ENCODE measurements around the gene ZBTB40.
A peak's percentile ranks its signal among the peaks of the same experiment; 100 is the strongest.

ZBTB40 gene

DNA sequence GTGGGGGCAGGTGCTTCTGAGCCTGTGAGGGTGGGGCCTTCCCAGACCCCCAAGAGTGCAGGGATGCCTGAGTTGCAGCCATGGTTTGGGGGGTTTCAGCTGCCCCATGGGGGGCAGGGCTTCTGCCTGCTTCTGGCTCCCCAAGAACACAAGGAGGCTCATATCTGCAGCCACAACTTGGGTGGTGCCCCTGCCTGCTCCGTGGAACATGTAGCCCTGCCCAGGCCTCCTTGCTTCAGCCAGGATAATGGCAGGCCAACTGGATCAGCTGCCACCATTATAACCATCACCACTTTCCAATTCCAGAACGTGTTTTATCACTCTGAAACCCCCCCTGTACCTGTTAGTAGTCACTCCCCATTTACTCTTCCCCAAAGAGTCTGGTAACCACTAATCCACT is 14.0 kb downstream of the ZBTB40 start:
- DNase-seq (ENCODE audit: low spot score) = no peak

DNA sequence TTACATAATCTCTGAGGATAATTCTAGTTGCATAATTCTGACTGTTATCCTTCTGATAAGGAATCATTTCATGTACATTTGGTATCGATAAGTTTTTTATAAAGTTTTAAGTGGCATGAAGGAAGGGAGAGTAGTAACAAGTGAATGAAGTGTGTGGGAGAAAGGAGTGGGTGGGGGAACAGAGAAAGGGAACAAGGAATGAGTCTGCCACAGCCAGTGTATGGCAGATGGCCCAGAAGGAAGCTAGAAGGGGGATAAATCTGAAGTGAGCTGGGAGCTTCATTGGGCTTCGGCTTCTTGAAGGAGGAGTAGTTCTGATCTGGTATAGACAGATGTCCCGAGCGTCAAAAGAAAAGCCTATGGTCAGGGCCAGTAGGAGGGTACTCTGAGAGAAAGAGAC is 18.6 kb downstream of the ZBTB40 start:
- no peak for DNase-seq (ENCODE audit: low spot score)

- DNase-seq (ENCODE audit: low spot score) = no peak
These were observed 19.4 kb downstream of the ZBTB40 start for GRCh38 chr1:22471078-22471477.

DNA sequence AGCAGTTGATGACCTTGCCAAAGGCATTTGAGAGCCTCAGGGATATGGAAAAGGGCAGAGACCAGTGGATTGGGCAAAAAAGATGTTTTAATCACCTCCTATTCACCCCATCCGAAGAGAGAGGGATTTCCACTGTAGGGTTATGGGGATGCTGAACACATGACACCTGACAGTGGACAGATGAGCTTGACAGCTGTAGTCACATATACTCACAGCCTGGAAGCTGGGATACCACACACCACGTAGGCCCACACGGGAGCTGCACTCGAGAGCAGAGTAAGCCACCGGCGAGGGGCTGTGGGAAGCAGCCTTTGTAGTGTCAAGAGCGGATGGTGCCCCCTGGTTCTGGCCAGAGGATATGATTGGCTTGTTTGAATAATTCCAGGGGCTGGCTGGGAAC is 20.0 kb downstream of the ZBTB40 start:
- no peak for DNase-seq (ENCODE audit: low spot score)

DNA sequence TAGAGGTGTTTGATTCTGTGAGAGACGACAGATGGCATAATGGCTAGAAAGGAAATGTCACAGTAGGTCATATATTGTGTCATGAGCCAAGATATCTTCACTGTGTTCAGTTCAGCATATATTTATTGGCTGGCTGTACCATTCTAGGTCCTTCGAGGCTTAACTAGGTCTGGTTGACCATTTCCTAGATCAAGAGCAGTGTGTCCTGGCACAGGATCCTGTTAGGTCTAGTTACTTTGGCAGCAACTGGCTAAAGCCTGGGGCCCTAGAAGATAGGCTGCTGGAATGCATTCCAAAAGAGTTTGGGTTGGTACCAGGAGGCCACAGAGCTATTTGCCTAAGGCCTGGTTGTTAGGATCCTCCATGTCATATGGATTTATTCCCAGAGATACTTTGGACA is 20.9 kb downstream of the ZBTB40 start:
- DNase-seq (ENCODE audit: low spot score) = no peak

DNA sequence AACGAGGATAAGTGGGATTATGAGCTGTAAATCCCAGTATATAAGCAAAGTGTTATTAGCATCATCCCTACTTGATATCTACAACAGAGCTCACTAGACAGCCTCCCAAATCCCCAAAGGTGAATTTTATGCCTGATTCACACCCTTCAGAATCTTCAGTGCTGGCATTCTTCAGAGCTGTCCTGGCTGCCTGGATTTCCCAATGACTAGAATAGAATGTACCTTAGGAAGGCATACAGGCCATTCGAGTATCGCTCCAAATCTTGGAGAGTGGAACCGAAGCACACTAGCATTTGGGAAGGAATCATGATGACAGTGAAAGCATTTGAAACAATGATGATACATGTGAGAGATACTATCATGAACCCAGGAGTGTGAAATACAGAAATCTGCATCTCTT is 22.3 kb downstream of the ZBTB40 start:
- DNase-seq (ENCODE audit: low spot score) = no peak

DNA sequence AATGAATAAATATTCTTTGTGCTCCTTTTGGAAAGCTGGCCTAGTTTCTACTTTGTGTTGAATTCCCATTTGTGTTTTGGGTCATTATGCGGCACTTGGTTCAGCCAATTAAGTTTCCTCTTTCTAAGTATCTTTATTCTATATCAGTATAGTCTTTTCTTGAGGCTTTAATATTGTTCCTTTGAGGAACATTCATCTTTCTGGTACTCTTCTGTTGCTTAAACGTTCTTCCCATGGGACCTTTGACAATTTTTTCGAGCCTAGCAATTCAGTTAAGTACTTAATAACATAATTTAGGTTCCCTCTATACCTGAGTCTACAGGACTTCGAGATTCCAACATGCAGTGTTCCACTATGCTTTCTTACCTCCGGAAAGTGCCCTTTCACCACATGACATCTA is 24.9 kb downstream of the ZBTB40 start:
- DNase-seq (ENCODE audit: low spot score) = no peak

DNA sequence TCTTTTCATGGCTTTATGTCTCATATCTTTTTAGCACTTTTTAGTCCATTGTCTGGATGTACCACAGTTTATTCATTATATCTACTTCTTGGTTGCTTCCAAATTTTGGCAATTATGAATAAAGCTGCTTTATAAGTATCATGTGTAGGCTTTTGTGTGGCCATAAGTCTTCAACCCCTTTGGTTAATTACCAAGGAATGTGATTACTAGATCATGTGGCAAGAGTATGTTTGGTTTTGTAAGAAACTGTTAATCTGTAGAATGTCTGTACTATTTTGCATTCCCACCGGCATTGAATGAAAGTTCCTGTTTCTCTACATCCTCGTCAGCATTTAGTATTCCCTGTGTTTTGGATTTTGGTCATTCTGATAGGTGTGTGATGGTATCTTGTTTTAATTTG is 31.5 kb downstream of the ZBTB40 start:
- DNase-seq (ENCODE audit: low spot score) = no peak

- no peak for DNase-seq (ENCODE audit: low spot score)
These were observed 33.2 kb downstream of the ZBTB40 start for GRCh38 chr1:22484706-22485345.

DNA sequence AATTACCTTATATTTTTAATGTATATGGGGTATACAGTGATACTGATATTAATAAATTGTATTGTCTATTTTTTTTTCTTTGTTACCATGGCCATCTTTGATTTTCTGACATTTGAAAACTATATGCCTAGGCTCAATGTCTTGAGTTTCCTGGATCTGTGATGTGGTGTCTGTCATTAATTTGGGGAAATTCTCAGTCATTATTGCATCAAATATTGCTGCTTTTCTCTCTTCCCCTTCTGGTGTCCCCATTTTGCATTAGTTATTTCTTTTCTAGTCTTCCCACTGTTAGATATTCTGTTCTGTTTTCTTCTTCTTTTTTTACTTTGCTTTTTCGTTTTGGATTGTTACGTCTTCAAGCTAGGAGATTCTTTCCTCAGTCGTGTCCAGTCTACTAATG is 33.8 kb downstream of the ZBTB40 start:
- no peak for DNase-seq (ENCODE audit: low spot score)

DNA sequence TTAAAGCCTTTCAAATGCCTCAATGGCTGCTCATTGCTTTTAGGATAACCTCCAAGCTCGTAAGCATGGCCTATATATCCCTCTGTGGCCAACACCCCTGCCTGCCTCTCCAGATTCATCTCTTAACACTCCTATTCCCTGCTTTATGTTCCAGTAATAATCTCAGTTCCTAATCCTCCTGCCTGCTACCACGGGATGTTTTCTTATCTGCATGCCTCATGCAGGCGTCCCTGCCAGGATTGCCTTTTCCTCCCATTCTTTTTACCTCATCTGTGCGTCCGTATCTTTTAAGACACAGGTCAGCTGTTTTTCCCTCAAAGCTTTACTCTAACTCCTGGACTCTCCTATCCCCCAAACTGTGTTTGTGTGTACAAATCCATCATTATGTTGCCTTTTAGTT is 36.1 kb downstream of the ZBTB40 start:
- DNase-seq (ENCODE audit: low spot score) = no peak

DNA sequence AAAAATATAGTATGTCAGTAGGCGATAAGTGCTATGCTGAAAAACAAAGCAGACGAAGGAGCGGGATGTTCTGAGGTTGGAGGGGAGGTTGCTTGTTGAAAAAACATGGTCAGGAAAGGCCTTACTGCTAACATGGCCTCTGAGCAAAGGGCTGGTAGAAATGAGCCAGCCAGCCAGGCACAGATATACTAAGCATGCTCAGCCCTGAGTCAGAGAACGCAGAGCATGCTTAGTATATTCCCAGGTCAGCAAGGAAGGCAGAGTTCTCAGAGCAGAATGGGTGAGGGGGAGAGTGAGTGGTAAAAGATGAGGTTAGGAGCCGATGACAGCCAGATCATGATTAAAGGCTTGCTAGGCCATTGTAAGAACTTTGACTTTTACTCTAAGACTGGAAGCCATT is 36.7 kb downstream of the ZBTB40 start:
- no peak for DNase-seq (ENCODE audit: low spot score)

GRCh38 chr1:22489278-22489677 is 37.6 kb downstream of the ZBTB40 start:
- no peak for DNase-seq (ENCODE audit: low spot score)

- no peak for DNase-seq (ENCODE audit: low spot score)
These were observed 38.2 kb downstream of the ZBTB40 start for GRCh38 chr1:22489823-22490222.

DNA sequence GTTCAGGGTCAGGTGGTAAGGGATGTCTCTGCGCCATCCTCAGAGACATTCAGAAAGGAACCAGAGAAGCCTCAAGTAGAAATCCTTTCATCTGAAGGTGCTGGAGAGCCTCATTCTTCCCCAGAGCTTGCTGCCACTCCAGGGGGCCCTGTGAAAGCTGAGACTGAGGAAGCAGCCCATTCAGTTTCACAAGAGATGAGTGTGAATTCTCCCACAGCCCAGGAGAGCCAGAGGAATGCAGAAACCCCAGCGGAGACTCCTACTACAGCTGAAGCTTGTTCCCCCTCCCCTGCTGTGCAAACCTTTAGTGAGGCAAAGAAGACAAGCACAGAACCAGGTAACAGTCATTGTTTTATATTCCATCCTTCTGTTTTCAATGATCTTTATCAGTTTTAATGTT is 38.7 kb downstream of the ZBTB40 start:
- no peak for DNase-seq (ENCODE audit: low spot score)

- no peak for DNase-seq (ENCODE audit: low spot score)
These were observed 40.5 kb downstream of the ZBTB40 start for GRCh38 chr1:22491995-22492715.

- no peak for DNase-seq (ENCODE audit: low spot score)
These were observed 42.5 kb downstream of the ZBTB40 start for GRCh38 chr1:22494144-22494543.

- no peak for DNase-seq (ENCODE audit: low spot score)
These were observed 43.4 kb downstream of the ZBTB40 start for GRCh38 chr1:22494943-22495579.

GRCh38 chr1:22496536-22497160 is 45.0 kb downstream of the ZBTB40 start:
- no peak for DNase-seq (ENCODE audit: low spot score)

DNA sequence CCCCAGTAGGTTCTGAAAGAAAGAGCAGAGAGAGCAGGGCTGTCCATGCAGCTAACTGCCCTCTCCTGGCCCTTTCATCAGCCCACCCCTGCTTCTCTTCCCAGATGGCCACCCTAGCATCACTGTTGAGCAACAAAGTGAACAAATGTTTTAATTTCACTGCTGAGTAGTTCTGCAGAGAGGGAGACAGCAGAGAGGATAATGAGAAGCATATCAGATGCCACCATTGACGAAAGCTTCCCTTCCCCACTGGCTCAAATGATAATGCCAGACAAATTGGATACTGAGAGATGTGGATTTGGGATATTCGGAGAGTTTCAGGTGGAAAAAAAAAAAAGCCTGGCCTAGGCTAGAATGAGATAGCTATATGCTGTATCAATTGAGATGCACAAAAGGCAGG is 46.8 kb downstream of the ZBTB40 start:
- DNase-seq (ENCODE audit: low spot score) = no peak

GRCh38 chr1:22500058-22500457 is 48.4 kb downstream of the ZBTB40 start:
- DNase-seq (ENCODE audit: low spot score) = no peak

DNA sequence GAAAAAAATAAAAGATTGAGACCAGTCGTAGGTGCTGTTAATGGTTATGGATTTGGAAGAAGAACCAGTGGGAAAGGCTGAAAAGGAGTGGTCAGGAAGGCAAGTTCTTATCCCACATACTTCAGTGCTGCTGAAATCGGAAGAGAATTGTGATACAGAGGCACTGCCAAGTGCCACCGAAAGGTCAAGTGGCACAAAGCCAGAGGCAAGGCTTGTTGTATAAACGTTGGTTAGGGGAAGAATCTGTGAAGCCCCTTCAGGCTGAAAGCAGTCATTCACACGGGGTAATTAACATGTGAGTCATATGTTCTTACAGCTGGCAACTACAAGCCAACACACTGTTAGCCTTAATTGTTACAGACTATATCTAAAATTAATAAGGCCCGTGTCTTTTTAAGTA is 48.8 kb downstream of the ZBTB40 start:
- DNase-seq (ENCODE audit: low spot score) = peak; percentile 48

- DNase-seq (ENCODE audit: low spot score) = no peak
These were observed 50.6 kb downstream of the ZBTB40 start for GRCh38 chr1:22502202-22502601.

Data from SW480 (cell line).